Ovary (tissue), 3 donors: ENCODE results near the gene CALR.

ENCODE experiments used
- EP300 ChIP-seq: sonication (generic); formaldehyde crosslinking; IDR thresholded peaks from one replicate; pipeline ENCODE4 v1.6.1; 2017; ENCODE audit warnings: antibody characterized with exemption
- POLR2A ChIP-seq: fragments of 450-650 bp; IDR thresholded peaks from one replicate; pipeline ENCODE4 v1.6.1; 2017; ENCODE audit warnings: antibody characterized with exemption, mild to moderate bottlenecking, moderate library complexity
- TF ChIP-seq, protein P1 (sequence below), 3 donors: fragments of 450-650 bp in 2 of 3; fragments of 200-600 bp in 1 of 3; IDR thresholded peaks; one replicate each; pipeline versions ENCODE4 v1.5.1 to v1.8.0; 2016 to 2022; ENCODE audit warnings: antibody characterized with exemption in 3 of 3, mild to moderate bottlenecking in 1 of 3
- donor health status: DM: no; HTN: no; CAD: no.

DNA sequence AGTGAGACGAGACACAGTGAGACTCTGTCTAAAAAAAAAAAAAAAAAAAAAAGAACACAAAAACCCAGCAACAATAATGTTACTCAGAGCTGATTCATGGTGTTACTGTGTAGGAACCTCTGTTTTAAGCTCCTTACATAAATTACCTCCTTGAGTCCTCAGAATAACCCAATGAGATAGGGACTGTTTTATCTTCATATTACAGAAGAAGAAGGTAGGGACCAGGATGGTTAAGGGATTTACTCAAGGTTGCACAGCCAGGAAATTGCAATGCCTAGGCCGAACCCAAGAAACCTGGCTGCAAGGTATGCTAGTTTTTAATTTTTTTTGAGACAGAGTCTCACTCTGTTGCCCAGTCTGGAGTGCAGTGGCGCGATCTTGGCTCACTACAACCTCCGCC lies 29.5 kb downstream of the CALR start:
- TF ChIP-seq, protein P1, sequence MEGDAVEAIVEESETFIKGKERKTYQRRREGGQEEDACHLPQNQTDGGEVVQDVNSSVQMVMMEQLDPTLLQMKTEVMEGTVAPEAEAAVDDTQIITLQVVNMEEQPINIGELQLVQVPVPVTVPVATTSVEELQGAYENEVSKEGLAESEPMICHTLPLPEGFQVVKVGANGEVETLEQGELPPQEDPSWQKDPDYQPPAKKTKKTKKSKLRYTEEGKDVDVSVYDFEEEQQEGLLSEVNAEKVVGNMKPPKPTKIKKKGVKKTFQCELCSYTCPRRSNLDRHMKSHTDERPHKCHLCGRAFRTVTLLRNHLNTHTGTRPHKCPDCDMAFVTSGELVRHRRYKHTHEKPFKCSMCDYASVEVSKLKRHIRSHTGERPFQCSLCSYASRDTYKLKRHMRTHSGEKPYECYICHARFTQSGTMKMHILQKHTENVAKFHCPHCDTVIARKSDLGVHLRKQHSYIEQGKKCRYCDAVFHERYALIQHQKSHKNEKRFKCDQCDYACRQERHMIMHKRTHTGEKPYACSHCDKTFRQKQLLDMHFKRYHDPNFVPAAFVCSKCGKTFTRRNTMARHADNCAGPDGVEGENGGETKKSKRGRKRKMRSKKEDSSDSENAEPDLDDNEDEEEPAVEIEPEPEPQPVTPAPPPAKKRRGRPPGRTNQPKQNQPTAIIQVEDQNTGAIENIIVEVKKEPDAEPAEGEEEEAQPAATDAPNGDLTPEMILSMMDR (IDR thresholded peaks at IDR 0.05): no peak
- TF ChIP-seq POLR2A: no peak
- no peak for TF ChIP-seq EP300
